Fibroblast of pulmonary artery (primary cell): ENCODE measurements around the gene FAM210A.

Experiments used
- DNase-seq: peaks from one replicate; pipeline ENCODE4 v3.0.0-alpha.2; 2010; ENCODE audit warnings: low read depth
- H3K4me3 ChIP-seq: replicated peaks from 2 replicates; pipeline ENCODE4 v1.5.1; 2011; ENCODE audit warnings: low read depth, mild to moderate bottlenecking, control low read depth, low read length, moderate library complexity
- TF ChIP-seq, protein P1 (sequence below): IDR thresholded peaks from 2 replicates; pipeline ENCODE4 v1.5.1; 2011; ENCODE audit warnings: mild to moderate bottlenecking, control low read depth, low read length, inconsistent platforms; ENCODE audit errors: missing control alignments

FAM210A gene

DNA sequence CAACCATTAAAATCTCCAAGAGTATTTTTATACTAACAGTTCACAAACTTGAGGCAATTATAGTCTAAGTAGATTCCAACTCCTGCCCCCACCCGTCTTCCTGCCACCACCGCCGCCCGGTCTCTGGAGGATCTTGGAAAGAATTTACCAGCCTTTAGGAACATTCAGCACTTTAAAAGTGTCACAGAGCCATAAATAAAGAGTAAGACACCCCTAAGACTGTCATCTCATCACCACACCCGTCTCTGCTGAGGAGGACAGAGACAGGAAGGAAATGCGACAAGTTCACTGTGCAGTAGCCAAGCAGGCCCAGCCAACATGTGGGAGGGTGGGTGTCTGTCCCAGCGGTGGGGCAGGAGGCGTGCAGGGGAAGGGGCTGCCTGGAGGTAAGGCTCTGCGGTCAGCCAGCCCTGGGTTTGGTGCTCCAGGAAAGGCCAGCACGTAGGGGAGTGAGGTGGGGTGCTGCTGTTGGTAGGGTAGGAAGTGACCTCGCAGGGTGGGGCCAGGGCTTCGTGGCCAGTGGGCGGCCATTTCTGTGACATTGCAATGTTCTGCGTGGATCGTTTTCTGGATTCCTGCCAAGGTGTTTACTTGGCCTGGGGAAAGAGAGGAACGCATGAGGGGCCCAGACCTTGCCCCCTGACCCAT lies 111.6 kb downstream of the FAM210A start:
- TF ChIP-seq, protein P1, sequence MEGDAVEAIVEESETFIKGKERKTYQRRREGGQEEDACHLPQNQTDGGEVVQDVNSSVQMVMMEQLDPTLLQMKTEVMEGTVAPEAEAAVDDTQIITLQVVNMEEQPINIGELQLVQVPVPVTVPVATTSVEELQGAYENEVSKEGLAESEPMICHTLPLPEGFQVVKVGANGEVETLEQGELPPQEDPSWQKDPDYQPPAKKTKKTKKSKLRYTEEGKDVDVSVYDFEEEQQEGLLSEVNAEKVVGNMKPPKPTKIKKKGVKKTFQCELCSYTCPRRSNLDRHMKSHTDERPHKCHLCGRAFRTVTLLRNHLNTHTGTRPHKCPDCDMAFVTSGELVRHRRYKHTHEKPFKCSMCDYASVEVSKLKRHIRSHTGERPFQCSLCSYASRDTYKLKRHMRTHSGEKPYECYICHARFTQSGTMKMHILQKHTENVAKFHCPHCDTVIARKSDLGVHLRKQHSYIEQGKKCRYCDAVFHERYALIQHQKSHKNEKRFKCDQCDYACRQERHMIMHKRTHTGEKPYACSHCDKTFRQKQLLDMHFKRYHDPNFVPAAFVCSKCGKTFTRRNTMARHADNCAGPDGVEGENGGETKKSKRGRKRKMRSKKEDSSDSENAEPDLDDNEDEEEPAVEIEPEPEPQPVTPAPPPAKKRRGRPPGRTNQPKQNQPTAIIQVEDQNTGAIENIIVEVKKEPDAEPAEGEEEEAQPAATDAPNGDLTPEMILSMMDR: no peak
- no peak for DNase-seq
- H3K4me3 ChIP-seq: no peak overlapping the region

DNA sequence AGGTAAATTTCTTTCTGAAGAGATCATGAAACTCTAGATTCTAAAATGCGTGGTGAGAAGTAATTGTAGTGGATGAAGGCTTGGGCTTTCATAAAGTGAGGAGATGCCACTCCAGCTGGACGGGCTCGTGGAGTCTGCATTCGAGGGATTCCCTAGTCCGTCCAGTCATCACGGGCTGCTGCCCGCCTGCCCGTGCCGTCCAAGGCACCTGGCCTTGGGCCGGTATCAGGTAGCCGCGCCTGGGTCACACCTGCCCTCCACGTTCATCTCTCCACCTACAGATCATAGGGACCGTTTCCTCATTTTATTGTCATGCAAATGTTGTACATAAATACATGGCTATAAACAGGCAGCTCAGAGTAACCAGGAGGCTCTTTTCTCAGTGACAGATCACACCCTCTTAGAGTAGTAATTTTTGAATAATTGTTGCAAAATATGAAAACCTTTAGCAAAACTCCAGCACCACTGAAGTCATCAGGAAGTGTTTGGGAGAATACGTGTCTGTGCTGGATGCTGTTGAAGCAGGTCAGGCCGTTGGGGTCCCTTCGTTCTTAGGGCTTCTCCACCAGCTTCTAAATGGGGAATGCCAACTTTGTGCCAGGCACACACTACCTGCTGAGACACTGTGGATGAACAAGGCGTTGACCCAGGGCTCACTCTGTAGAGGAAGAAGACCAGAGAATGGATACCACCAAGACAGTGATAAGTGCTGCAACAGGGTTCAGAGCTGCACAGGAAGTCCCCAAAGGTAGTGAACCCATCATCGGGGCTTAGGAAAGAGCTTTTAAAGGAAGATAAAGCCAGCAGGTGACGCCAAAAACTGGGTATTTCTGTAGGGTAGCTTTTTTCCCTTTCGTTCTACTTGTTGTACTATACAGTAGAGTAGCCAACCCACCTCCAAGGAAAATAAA lies 112.5 kb downstream of the FAM210A start:
- TF ChIP-seq, protein P1: no peak
- no peak overlapping the region for H3K4me3 ChIP-seq
- DNase-seq: no peak
